WTC11 (cell line): Measurements from ENCODE around the gene SMAD7.

Experiments used
- CREB1 ChIP-seq: sonication (generic); formaldehyde crosslinking; IDR thresholded peaks from 2 replicates; pipeline ENCODE4 v1.8.0; 2023; ENCODE audit warnings: mild to moderate bottlenecking, missing genetic modification reagents
- CREM ChIP-seq: sonication (generic); formaldehyde crosslinking; IDR thresholded peaks from 2 replicates; pipeline ENCODE4 v1.8.1; 2022; ENCODE audit warnings: mild to moderate bottlenecking, missing genetic modification reagents, moderate library complexity
- GABPB1 ChIP-seq: sonication (generic); formaldehyde crosslinking; IDR thresholded peaks from 2 replicates; pipeline ENCODE4 v1.8.1; 2023; ENCODE audit warnings: mild to moderate bottlenecking, missing genetic modification reagents
- JUN ChIP-seq: sonication (generic); formaldehyde crosslinking; IDR thresholded peaks from 2 replicates; pipeline ENCODE4 v1.8.0; 2023; ENCODE audit warnings: mild to moderate bottlenecking, missing genetic modification reagents
- NR3C1 ChIP-seq: sonication (generic); formaldehyde crosslinking; conservative IDR thresholded peaks from 2 replicates; pipeline ENCODE4 v1.8.1; 2023; ENCODE audit warnings: low read depth, mild to moderate bottlenecking, missing genetic modification reagents
- SMAD3 ChIP-seq: sonication (generic); formaldehyde crosslinking; IDR thresholded peaks from 2 replicates; pipeline ENCODE4 v1.8.0; 2022; ENCODE audit warnings: missing genetic modification reagents, mild to moderate bottlenecking, borderline replicate concordance
- TF ChIP-seq, protein P1 (sequence below): fragments of 200-600 bp; IDR thresholded peaks from 2 replicates; pipeline ENCODE4 v1.8.0; 2022; ENCODE audit warnings: antibody characterized with exemption
- TF ChIP-seq, protein P2 (sequence below): sonication (generic); formaldehyde crosslinking; IDR thresholded peaks from 2 replicates; pipeline ENCODE4 v1.8.1; 2022; ENCODE audit warnings: low read depth, missing genetic modification reagents, borderline replicate concordance
- TF ChIP-seq, protein P3 (sequence below): sonication (generic); formaldehyde crosslinking; IDR thresholded peaks from 2 replicates; pipeline ENCODE4 v1.8.0; 2022; ENCODE audit warnings: mild to moderate bottlenecking, missing genetic modification reagents
- TF ChIP-seq, protein P4 (sequence below): sonication (generic); formaldehyde crosslinking; IDR thresholded peaks from 2 replicates; pipeline ENCODE4 v1.8.1; 2023; ENCODE audit warnings: mild to moderate bottlenecking, missing genetic modification reagents, moderate library complexity
- TF ChIP-seq, protein P5 (sequence below): sonication (generic); formaldehyde crosslinking; IDR thresholded peaks from 2 replicates; pipeline ENCODE4 v1.8.1; 2023; ENCODE audit warnings: mild to moderate bottlenecking, missing genetic modification reagents, borderline replicate concordance

DNA sequence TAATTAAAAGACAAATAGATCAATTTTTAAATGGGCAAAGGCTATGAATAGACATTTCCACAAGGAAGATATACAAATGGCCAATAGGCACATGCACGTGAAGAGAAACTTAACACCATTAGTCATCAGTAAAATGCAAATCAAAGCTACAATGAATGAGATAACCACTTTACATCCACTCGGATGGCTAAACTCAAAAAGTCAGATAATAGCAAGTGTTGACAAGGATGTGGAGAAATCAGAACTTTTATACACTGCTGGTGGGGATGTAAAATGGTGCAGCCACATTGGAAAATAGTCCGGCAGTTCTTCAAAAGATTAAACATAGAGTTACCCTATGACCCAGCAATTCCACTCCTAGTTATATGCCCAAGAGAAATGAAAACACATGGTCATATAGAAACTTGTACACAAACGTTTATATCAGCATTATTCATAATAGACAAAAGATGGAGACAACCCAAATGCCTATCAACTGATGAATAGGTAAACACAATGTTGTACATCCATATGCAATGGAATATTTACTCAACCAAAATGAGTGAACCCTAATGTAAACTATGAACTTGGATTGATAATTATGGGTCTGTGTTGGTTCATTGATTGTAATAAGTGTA, 51.1 kb downstream of the SMAD7 start:
- TF ChIP-seq GABPB1 (CRISPR knock-in tag) (no peak), NR3C1 (CRISPR knock-in tag) (no peak), CREM (CRISPR knock-in tag) (no peak), JUN (no peak), SMAD3 (no peak), CREB1 (CRISPR knock-in tag) (no peak)
- TF ChIP-seq, protein P1, sequence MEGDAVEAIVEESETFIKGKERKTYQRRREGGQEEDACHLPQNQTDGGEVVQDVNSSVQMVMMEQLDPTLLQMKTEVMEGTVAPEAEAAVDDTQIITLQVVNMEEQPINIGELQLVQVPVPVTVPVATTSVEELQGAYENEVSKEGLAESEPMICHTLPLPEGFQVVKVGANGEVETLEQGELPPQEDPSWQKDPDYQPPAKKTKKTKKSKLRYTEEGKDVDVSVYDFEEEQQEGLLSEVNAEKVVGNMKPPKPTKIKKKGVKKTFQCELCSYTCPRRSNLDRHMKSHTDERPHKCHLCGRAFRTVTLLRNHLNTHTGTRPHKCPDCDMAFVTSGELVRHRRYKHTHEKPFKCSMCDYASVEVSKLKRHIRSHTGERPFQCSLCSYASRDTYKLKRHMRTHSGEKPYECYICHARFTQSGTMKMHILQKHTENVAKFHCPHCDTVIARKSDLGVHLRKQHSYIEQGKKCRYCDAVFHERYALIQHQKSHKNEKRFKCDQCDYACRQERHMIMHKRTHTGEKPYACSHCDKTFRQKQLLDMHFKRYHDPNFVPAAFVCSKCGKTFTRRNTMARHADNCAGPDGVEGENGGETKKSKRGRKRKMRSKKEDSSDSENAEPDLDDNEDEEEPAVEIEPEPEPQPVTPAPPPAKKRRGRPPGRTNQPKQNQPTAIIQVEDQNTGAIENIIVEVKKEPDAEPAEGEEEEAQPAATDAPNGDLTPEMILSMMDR, result no peak
- TF ChIP-seq, protein P2, sequence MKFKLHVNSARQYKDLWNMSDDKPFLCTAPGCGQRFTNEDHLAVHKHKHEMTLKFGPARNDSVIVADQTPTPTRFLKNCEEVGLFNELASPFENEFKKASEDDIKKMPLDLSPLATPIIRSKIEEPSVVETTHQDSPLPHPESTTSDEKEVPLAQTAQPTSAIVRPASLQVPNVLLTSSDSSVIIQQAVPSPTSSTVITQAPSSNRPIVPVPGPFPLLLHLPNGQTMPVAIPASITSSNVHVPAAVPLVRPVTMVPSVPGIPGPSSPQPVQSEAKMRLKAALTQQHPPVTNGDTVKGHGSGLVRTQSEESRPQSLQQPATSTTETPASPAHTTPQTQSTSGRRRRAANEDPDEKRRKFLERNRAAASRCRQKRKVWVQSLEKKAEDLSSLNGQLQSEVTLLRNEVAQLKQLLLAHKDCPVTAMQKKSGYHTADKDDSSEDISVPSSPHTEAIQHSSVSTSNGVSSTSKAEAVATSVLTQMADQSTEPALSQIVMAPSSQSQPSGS, result no peak
- TF ChIP-seq, protein P3, sequence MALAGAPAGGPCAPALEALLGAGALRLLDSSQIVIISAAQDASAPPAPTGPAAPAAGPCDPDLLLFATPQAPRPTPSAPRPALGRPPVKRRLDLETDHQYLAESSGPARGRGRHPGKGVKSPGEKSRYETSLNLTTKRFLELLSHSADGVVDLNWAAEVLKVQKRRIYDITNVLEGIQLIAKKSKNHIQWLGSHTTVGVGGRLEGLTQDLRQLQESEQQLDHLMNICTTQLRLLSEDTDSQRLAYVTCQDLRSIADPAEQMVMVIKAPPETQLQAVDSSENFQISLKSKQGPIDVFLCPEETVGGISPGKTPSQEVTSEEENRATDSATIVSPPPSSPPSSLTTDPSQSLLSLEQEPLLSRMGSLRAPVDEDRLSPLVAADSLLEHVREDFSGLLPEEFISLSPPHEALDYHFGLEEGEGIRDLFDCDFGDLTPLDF (CRISPR knock-in tag), result no peak
- TF ChIP-seq, protein P4, sequence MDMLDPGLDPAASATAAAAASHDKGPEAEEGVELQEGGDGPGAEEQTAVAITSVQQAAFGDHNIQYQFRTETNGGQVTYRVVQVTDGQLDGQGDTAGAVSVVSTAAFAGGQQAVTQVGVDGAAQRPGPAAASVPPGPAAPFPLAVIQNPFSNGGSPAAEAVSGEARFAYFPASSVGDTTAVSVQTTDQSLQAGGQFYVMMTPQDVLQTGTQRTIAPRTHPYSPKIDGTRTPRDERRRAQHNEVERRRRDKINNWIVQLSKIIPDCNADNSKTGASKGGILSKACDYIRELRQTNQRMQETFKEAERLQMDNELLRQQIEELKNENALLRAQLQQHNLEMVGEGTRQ (CRISPR knock-in tag), result no peak
- TF ChIP-seq, protein P5, sequence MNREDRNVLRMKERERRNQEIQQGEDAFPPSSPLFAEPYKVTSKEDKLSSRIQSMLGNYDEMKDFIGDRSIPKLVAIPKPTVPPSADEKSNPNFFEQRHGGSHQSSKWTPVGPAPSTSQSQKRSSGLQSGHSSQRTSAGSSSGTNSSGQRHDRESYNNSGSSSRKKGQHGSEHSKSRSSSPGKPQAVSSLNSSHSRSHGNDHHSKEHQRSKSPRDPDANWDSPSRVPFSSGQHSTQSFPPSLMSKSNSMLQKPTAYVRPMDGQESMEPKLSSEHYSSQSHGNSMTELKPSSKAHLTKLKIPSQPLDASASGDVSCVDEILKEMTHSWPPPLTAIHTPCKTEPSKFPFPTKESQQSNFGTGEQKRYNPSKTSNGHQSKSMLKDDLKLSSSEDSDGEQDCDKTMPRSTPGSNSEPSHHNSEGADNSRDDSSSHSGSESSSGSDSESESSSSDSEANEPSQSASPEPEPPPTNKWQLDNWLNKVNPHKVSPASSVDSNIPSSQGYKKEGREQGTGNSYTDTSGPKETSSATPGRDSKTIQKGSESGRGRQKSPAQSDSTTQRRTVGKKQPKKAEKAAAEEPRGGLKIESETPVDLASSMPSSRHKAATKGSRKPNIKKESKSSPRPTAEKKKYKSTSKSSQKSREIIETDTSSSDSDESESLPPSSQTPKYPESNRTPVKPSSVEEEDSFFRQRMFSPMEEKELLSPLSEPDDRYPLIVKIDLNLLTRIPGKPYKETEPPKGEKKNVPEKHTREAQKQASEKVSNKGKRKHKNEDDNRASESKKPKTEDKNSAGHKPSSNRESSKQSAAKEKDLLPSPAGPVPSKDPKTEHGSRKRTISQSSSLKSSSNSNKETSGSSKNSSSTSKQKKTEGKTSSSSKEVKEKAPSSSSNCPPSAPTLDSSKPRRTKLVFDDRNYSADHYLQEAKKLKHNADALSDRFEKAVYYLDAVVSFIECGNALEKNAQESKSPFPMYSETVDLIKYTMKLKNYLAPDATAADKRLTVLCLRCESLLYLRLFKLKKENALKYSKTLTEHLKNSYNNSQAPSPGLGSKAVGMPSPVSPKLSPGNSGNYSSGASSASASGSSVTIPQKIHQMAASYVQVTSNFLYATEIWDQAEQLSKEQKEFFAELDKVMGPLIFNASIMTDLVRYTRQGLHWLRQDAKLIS (CRISPR knock-in tag), result no peak
